GM23338 (cell line): ENCODE data around the gene SPDYE3.
"Not testable (repeated sequence)": the region's sequence is repeated elsewhere in the genome, so short reads cannot be mapped to it uniquely, and the experiment has no call there.

ENCODE experiments used
- CREB1 ChIP-seq: fragments of 250-450 bp; sonication (Bioruptor Pico); IDR thresholded peaks from 2 replicates; pipeline ENCODE4 v1.5.0; 2020; ENCODE audit warnings: low read depth, mild to moderate bottlenecking, moderate library complexity
- CTCF ChIP-seq, 2 experiments: fragments of 200-600 bp in 1 of 2; sonication (generic) in 1 of 2; conservative IDR thresholded peaks; 2 replicates each; pipeline versions ENCODE4 v1.5.1 to v1.6.1; 2016 to 2017; ENCODE audit warnings: antibody characterized with exemption in 2 of 2, low read depth in 2 of 2, mild to moderate bottlenecking in 2 of 2, moderate library complexity in 1 of 2
- ETS1 ChIP-seq: IDR thresholded peaks from 2 replicates; pipeline ENCODE4 v1.6.1; 2016; ENCODE audit warnings: antibody characterized with exemption
- EZH2 ChIP-seq: fragments of 200-600 bp; sonication (generic); IDR thresholded peaks from one replicate; pipeline ENCODE4 v1.8.0; 2017; ENCODE audit warnings: antibody characterized with exemption, mild to moderate bottlenecking, low read depth; ENCODE audit not compliant: unreplicated experiment
- EZH2phosphoT487 ChIP-seq: fragments of 200-600 bp; sonication (generic); IDR thresholded peaks from one replicate; pipeline ENCODE4 v1.8.1; 2018; ENCODE audit warnings: antibody characterized with exemption; ENCODE audit not compliant: unreplicated experiment
- JUNB ChIP-seq: IDR thresholded peaks from one replicate; pipeline ENCODE4 v1.6.1; 2016; ENCODE audit warnings: antibody characterized with exemption; ENCODE audit not compliant: unreplicated experiment
- POLR2AphosphoS5 ChIP-seq: IDR thresholded peaks from 2 replicates; pipeline ENCODE4 v1.6.1; 2016; ENCODE audit warnings: antibody characterized with exemption, low read depth
- REST ChIP-seq: IDR thresholded peaks from one replicate; pipeline ENCODE4 v1.6.1; 2018; ENCODE audit warnings: antibody characterized with exemption; ENCODE audit not compliant: unreplicated experiment

- TF ChIP-seq CTCF (conservative IDR thresholded peaks at IDR 0.05; ENCODE audit: low read depth in 2 of 2); POLR2AphosphoS5; CREB1 (CRISPR knock-in tag); REST; EZH2phosphoT487; EZH2; ETS1; JUNB: not testable (repeated sequence)
Observed at GRCh38 chr7:100272538-100272902, 35.0 kb upstream of the SPDYE3 start.
